GM12864 (cell line): Measurements from ENCODE around the gene BACE2.
"Not testable (repeated sequence)": the region's sequence is repeated elsewhere in the genome, so short reads cannot be mapped to it uniquely, and the experiment has no call there.

Experiments used
- DNase-seq: peaks from one replicate; pipeline ENCODE4 v3.0.0-alpha.2; 2011; ENCODE audit warnings: low read depth
- H3K4me3 ChIP-seq: 2 replicates; pipeline ENCODE4 v1.5.1; 2011; ENCODE audit warnings: mild to moderate bottlenecking, low read depth, low read length, control low read depth
- CTCF ChIP-seq: IDR thresholded peaks from 2 replicates; pipeline ENCODE4 v1.5.1; 2011; ENCODE audit warnings: low read depth, mild to moderate bottlenecking, moderate library complexity, low read length, control low read depth, inconsistent platforms; ENCODE audit errors: missing control alignments

The BACE2 gene

GRCh38 chr21:41234569-41234968, 66.6 kb downstream of the BACE2 start:
- TF ChIP-seq CTCF: no peak
- no peak overlapping the region for H3K4me3 ChIP-seq
- DNase-seq: no peak

GRCh38 chr21:41235201-41235600, 67.2 kb downstream of the BACE2 start:
- TF ChIP-seq CTCF: no peak
- no peak for DNase-seq
- H3K4me3 ChIP-seq: no peak overlapping the region

GRCh38 chr21:41236352-41236973, 68.5 kb downstream of the BACE2 start:
- no peak for DNase-seq
- H3K4me3 ChIP-seq: no peak overlapping the region
- TF ChIP-seq CTCF: no peak

GRCh38 chr21:41238081-41238796, 70.3 kb downstream of the BACE2 start:
- not testable (repeated sequence) for DNase-seq, H3K4me3 ChIP-seq

- H3K4me3 ChIP-seq: no peak overlapping the region
- TF ChIP-seq CTCF: no peak
- DNase-seq: no peak
Measured at GRCh38 chr21:41240040-41240439, 72.1 kb downstream of the BACE2 start.

GRCh38 chr21:41241341-41241740, 73.4 kb downstream of the BACE2 start:
- H3K4me3 ChIP-seq: no peak overlapping the region
- no peak for TF ChIP-seq CTCF
- DNase-seq: no peak

GRCh38 chr21:41242238-41242829, 74.4 kb downstream of the BACE2 start:
- no peak for TF ChIP-seq CTCF
- no peak for DNase-seq

More at GRCh38 chr21:41242238-41242829, 74.4 kb downstream of the BACE2 start:
- H3K4me3 ChIP-seq: no peak overlapping the region
